A549 (cell line): ENCODE data around the gene CHD6. TPM values are rescaled to one million over a fixed set of nuclear protein-coding genes. Genes with fewer than 3 reads are reported as not detected.

Source experiments
- ATAC-seq, 2 experiments: fragments of 200-7000 bp in 1 of 2; fragments of >200 bp in 1 of 2; cut with Nextera tagmentation in 1 of 2; cut with Tn5 transposase in 1 of 2; 3 replicates each; pipeline versions ENCODE4 v1.8.0 to v1.9.1; 2018 to 2020; ENCODE audit warnings: mild to moderate bottlenecking in 1 of 2, moderate library complexity in 1 of 2
- CTCF ChIA-PET: fragments of 300-600 bp; sonication (Branson Sonifier 250); formaldehyde crosslinking; extraction: SDS; loops from one replicate; lab custom pipeline; 2021; ENCODE audit warnings: antibody characterized with exemption, inconsistent platforms; lab: Yijun Ruan, JAX
- POLR2A ChIA-PET: fragments of 350-600 bp; formaldehyde crosslinking; extraction: SDS; loops from one replicate; lab custom pipeline; 2021; ENCODE audit warnings: antibody characterized with exemption, inconsistent platforms; lab: Yijun Ruan, JAX
- DNase-seq, 2 experiments: peaks; one replicate each; pipeline versions ENCODE4 v3.0.0 to v3.0.0-alpha.2; 2011 to 2016; ENCODE audit warnings: low read depth in 1 of 2, low spot score in 1 of 2
- FAIRE-seq: peaks from 2 replicates; lab custom pipeline; 2011; peaks lifted over from hg19 to GRCh38; lab: Jason Lieb, UNC
- H3K27ac ChIP-seq, 2 experiments: fragments of >200 bp; sonication (Bioruptor Twin); formaldehyde crosslinking; 3 replicates each; pipeline ENCODE4 v1.5.1; 2016 to 2017
- H3K4me1 ChIP-seq: fragments of >200 bp; sonication (Bioruptor Twin); formaldehyde crosslinking; 3 replicates; pipeline ENCODE4 v1.6.1; 2016
- H3K4me2 ChIP-seq: fragments of >200 bp; sonication (Bioruptor Twin); formaldehyde crosslinking; 3 replicates; pipeline ENCODE4 v1.6.1; 2016
- H3K4me3 ChIP-seq: fragments of >200 bp; sonication (Bioruptor Twin); formaldehyde crosslinking; 3 replicates; pipeline ENCODE4 v1.5.1; 2016
- H3K9me3 ChIP-seq: fragments of >200 bp; sonication (Bioruptor Twin); formaldehyde crosslinking; 3 replicates; pipeline ENCODE4 v1.6.1; 2016
- ATOH8 ChIP-seq: fragments of 250-450 bp; sonication (Bioruptor Pico); IDR thresholded peaks from 2 replicates; pipeline ENCODE4 v1.5.0; 2020; ENCODE audit warnings: low read depth, mild to moderate bottlenecking, moderate library complexity
- CBX2 ChIP-seq: fragments of 200-600 bp; sonication (generic); IDR thresholded peaks from 2 replicates; pipeline ENCODE4 v1.6.1; 2016; ENCODE audit warnings: low read depth, mild to moderate bottlenecking, borderline replicate concordance
- CBX8 ChIP-seq: fragments of 200-600 bp; sonication (generic); IDR thresholded peaks from 2 replicates; pipeline ENCODE4 v1.6.1; 2016
- CHD4 ChIP-seq: fragments of 200-600 bp; sonication (generic); IDR thresholded peaks from 2 replicates; pipeline ENCODE4 v1.6.1; 2016; ENCODE audit warnings: antibody characterized with exemption, mild to moderate bottlenecking, borderline replicate concordance
- EHMT2 ChIP-seq: fragments of 200-600 bp; sonication (generic); IDR thresholded peaks from 2 replicates; pipeline ENCODE4 v1.6.1; 2016; ENCODE audit warnings: antibody characterized with exemption, low read depth, mild to moderate bottlenecking, moderate library complexity
- FOSB ChIP-seq: fragments of 250-450 bp; sonication (Bioruptor Pico); IDR thresholded peaks from 2 replicates; pipeline ENCODE4 v1.5.0; 2020; ENCODE audit warnings: mild to moderate bottlenecking, moderate library complexity
- FOXS1 ChIP-seq: fragments of 250-450 bp; sonication (Bioruptor Pico); IDR thresholded peaks from 2 replicates; pipeline ENCODE4 v1.5.0; 2020; ENCODE audit warnings: mild to moderate bottlenecking, moderate library complexity
- HEYL ChIP-seq: fragments of 250-450 bp; sonication (Bioruptor Pico); IDR thresholded peaks from 2 replicates; pipeline ENCODE4 v1.8.0; 2021; ENCODE audit warnings: mild to moderate bottlenecking, moderate library complexity
- JUN ChIP-seq, 2 experiments: fragments of >200 bp; sonication (Bioruptor Twin); formaldehyde crosslinking; IDR thresholded peaks; 2 replicates in 1 of 2; 3 replicates in 1 of 2; pipeline ENCODE4 v1.6.1; 2016 to 2017
- MAFK ChIP-seq: fragments of 450-650 bp; IDR thresholded peaks from 2 replicates; pipeline ENCODE4 v1.6.1; 2014; ENCODE audit not compliant: partially characterized antibody
- MAZ ChIP-seq: fragments of 150-350 bp; IDR thresholded peaks from 2 replicates; pipeline ENCODE4 v1.6.1; 2014; ENCODE audit warnings: antibody characterized with exemption, low read depth, low read length, borderline replicate concordance
- NFE2L2 ChIP-seq: fragments of 150-350 bp; conservative IDR thresholded peaks from 2 replicates; pipeline ENCODE4 v1.6.1; 2014; ENCODE audit warnings: low read length
- NR3C1 ChIP-seq: fragments of >200 bp; sonication (Bioruptor Twin); formaldehyde crosslinking; IDR thresholded peaks from 3 replicates; pipeline ENCODE4 v1.6.1; 2017
- PHF8 ChIP-seq: fragments of 200-600 bp; sonication (generic); IDR thresholded peaks from 2 replicates; pipeline ENCODE4 v1.6.1; 2016; ENCODE audit warnings: low read depth, mild to moderate bottlenecking, antibody characterized with exemption, moderate library complexity, borderline replicate concordance
- POLR2A ChIP-seq: IDR thresholded peaks from 2 replicates; pipeline ENCODE4 v1.6.1; 2012; ENCODE audit warnings: mild to moderate bottlenecking, low read length
- RARB ChIP-seq: fragments of 250-450 bp; sonication (Bioruptor Pico); IDR thresholded peaks from 2 replicates; pipeline ENCODE4 v1.8.0; 2021; ENCODE audit warnings: mild to moderate bottlenecking, moderate library complexity
- RCOR1 ChIP-seq: fragments of 150-350 bp; IDR thresholded peaks from 2 replicates; pipeline ENCODE4 v1.6.1; 2014; ENCODE audit warnings: antibody characterized with exemption, low read length, low read depth
- RFX5 ChIP-seq: fragments of 450-650 bp; IDR thresholded peaks from 2 replicates; pipeline ENCODE4 v1.7.1; 2014; ENCODE audit warnings: antibody characterized with exemption, mild to moderate bottlenecking, moderate library complexity
- RNF2 ChIP-seq: fragments of 200-600 bp; sonication (generic); IDR thresholded peaks from 2 replicates; pipeline ENCODE4 v1.6.1; 2016; ENCODE audit warnings: low read depth, mild to moderate bottlenecking, antibody characterized with exemption, moderate library complexity, borderline replicate concordance
- SREBF2 ChIP-seq: fragments of 450-650 bp; IDR thresholded peaks from 2 replicates; pipeline ENCODE4 v1.6.1; 2014; ENCODE audit warnings: mild to moderate bottlenecking, moderate library complexity
- TFCP2L1 ChIP-seq: fragments of 250-450 bp; sonication (Bioruptor Pico); IDR thresholded peaks from 2 replicates; pipeline ENCODE4 v1.5.0; 2021; ENCODE audit warnings: mild to moderate bottlenecking
- WGBS: methylation state at CpG from one replicate; pipeline ENCODE4 v1.1.6; 2017; ENCODE audit errors: missing lambda C conversion rate; 5-methylcytosine and 5-hydroxymethylcytosine counted together
- polyA plus RNA-seq, 4 experiments: library from polyadenylated mRNA; depleted of rRNA in 3 of 4; stranded (reverse); fragments of >200 nt; fragmentation: RNase III in 1 of 4; extraction: RNeasy Plus Mini Kit Qiagen cat#74134 plus additional on column Dnase treatment in 1 of 4; gene quantifications; 2 replicates in 3 of 4; 3 replicates in 1 of 4; pipeline ENCODE4 v1.2.3, GENCODE V29; 2011 to 2017
- TF ChIP-seq, protein P1 (sequence below): IDR thresholded peaks from 2 replicates; pipeline ENCODE4 v1.6.1; 2012
- TF ChIP-seq, protein P2 (sequence below): IDR thresholded peaks from 2 replicates; pipeline ENCODE4 v1.6.1; 2012; ENCODE audit warnings: low read depth, borderline replicate concordance

CHD6 gene
- polyA plus RNA-seq, 2 of the 4 experiments (the other 2 are of a cell fraction) = 8.2 to 22.6 TPM

DNA sequence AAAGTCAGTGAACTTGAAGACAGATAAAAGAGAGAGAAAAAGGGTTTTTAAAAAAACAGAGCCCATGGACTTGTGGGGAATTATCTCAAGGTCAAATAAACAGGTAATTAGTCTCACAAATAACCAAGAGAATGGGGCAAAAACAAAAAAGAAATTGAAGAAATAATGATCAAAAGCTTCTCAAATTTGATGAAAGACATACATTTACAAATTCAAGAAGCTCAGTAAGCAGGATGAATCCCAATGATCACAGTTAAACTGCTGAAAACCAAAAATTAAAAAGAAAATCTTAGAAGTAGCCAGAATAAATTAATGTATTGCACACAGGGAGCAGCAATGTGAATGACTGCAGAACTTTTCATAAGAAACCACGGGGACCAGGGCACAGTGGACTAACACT lies 139.1 kb downstream of the CHD6 start:
- no peaks in the 10 kb centered on the region for H3K9me3 ChIP-seq
- TF ChIP-seq MAZ = no peak
- no peak for TF ChIP-seq CBX8
- TF ChIP-seq RNF2 = no peak
- no peak for TF ChIP-seq HEYL (CRISPR knock-in tag)
- no peak for TF ChIP-seq NFE2L2
- TF ChIP-seq, protein P1, sequence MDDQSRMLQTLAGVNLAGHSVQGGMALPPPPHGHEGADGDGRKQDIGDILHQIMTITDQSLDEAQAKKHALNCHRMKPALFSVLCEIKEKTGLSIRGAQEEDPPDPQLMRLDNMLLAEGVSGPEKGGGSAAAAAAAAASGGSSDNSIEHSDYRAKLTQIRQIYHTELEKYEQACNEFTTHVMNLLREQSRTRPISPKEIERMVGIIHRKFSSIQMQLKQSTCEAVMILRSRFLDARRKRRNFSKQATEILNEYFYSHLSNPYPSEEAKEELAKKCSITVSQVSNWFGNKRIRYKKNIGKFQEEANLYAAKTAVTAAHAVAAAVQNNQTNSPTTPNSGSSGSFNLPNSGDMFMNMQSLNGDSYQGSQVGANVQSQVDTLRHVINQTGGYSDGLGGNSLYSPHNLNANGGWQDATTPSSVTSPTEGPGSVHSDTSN = no peak
- no peak for TF ChIP-seq MAFK
- no peak for TF ChIP-seq PHF8
- TF ChIP-seq, protein P2, sequence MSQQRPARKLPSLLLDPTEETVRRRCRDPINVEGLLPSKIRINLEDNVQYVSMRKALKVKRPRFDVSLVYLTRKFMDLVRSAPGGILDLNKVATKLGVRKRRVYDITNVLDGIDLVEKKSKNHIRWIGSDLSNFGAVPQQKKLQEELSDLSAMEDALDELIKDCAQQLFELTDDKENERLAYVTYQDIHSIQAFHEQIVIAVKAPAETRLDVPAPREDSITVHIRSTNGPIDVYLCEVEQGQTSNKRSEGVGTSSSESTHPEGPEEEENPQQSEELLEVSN = no peak
- no peak for TF ChIP-seq TFCP2L1 (CRISPR knock-in tag)
- TF ChIP-seq RARB = no peak
- TF ChIP-seq ATOH8 (CRISPR knock-in tag) = no peak
- no peak for TF ChIP-seq POLR2A
- no peak for TF ChIP-seq CBX2
- no peak for TF ChIP-seq RCOR1
- no peak overlapping the region for H3K4me2 ChIP-seq
- H3K4me3 ChIP-seq = no peak overlapping the region
- DNase-seq (no peak), FAIRE-seq (no peak), ATAC-seq (no peak)
- ChIA-PET POLR2A (no interaction called here), CTCF (interaction anchor here (0.6 kb wide), 1 partner anchor 81 kb away, joined by 3 read pairs; no protein-coding TSS in a partner anchor)
- peaks cover 47% of the 10 kb centered on the region for H3K4me1 ChIP-seq
- 84% methylated on average over 1 of the region's 1 CpG for WGBS
- no peak overlapping the region for H3K27ac ChIP-seq

DNA sequence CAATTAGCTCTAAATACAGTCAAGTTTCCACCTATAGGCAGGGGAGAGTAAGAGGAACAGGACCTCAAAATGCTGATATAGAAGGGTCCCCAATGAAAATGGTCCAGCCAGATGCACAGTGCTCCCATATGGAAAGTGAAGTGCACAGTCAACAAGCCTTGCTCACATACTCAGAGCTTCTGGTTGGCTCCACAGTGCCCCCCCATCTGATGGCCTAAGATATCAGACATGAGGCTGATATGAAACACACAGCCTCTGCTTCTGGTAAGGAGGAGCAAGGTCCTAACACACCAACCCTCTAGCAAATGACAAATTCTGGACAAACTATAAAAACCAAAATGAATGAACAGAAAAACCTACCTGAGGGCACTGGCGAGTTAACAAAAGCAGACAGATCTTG lies 140.2 kb downstream of the CHD6 start:
- FAIRE-seq (no peak), ATAC-seq (no peak), DNase-seq (no peak)
- 88% methylated on average over 1 of the region's 1 CpG for WGBS
- Histone ChIP-seq H3K4me2 (no peak overlapping the region), H3K9me3 (no peaks in the 10 kb centered on the region), H3K27ac (no peak overlapping the region), H3K4me1 (peaks cover 37% of the 10 kb centered on the region), H3K4me3 (no peak overlapping the region)
- ChIA-PET POLR2A (no interaction called here), CTCF (no interaction called here)
- TF ChIP-seq NR3C1 (no peak), CBX2 (no peak), JUN (IDR thresholded peaks at IDR 0.05) (no peak), CHD4 (no peak), FOXS1 (CRISPR knock-in tag) (no peak), RFX5 (no peak), EHMT2 (no peak), FOSB (CRISPR knock-in tag) (no peak), NFE2L2 (no peak), SREBF2 (no peak)
- TF ChIP-seq, protein P1 = no peak
